ENCODE results near the gene NHS.

GRCh38 chrX:17473021-17473420 is 98.0 kb downstream of the NHS start:
- no peak for TF ChIP-seq POLR2A (IDR thresholded peaks at IDR 0.05)
- no peak for TF ChIP-seq CTCF (IDR thresholded peaks at IDR 0.05)
